ENCODE measurements around the gene IGFBP2.

DNA sequence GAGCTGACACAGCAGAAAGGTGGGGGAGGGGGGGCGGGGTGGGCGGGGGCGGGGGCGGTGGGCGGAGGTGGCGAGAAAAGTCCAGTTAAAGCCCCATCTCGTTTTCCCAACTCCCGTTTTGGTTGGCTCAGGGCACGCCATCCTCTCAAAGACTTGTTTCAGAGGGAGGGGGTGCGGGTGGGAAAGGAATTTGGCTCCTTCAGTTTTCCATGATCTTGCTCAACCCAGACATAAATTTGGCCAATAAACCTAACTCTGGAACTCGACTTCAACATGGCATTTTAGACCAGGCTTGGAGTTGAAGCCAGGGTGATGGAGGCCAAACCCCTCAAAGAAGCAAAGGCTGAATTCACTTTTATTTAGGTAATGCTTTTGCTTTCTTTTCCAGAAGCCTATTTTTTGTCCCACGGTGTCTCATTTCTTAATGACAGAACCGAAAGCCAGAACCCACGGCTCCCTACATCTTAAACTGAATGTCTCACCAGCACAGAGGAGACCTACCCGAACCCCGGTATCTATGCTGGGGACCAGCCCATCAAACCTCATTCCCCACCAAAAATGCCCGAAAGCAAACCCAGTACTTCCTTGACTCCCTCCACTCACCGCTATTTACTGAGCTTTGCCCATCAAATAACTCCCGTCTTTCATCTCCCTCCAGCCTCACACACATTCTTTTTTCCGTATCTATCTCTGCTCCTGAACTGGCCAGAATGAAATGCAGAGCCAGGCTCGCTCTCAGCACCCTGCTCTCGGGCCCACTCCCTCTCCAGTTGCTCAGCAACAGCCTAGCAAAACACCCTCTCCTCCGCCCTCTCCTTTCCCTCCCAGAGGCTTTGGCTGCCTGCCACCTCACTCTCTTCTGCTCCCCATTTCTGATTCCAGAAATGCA lies 57.9 kb downstream of the IGFBP2 start:
- TF ChIP-seq, protein P1, sequence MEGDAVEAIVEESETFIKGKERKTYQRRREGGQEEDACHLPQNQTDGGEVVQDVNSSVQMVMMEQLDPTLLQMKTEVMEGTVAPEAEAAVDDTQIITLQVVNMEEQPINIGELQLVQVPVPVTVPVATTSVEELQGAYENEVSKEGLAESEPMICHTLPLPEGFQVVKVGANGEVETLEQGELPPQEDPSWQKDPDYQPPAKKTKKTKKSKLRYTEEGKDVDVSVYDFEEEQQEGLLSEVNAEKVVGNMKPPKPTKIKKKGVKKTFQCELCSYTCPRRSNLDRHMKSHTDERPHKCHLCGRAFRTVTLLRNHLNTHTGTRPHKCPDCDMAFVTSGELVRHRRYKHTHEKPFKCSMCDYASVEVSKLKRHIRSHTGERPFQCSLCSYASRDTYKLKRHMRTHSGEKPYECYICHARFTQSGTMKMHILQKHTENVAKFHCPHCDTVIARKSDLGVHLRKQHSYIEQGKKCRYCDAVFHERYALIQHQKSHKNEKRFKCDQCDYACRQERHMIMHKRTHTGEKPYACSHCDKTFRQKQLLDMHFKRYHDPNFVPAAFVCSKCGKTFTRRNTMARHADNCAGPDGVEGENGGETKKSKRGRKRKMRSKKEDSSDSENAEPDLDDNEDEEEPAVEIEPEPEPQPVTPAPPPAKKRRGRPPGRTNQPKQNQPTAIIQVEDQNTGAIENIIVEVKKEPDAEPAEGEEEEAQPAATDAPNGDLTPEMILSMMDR (IDR thresholded peaks at IDR 0.05) = no peak
- TF ChIP-seq POLR2AphosphoS5 (IDR thresholded peaks at IDR 0.05) = peak in 2 of 3 donors; percentile 15 to 40

Data from breast epithelium (tissue), 3 donors.